GM12878 (cell line): ENCODE results near the gene DGLUCY. TPM values are rescaled to one million over a fixed set of nuclear protein-coding genes. Genes with fewer than 3 reads are reported as not detected.
A peak's percentile ranks its signal among the peaks of the same experiment; 100 is the strongest.

Experiments
- ATF3 ChIP-seq: IDR thresholded peaks from 2 replicates; pipeline ENCODE4 v1.6.1; 2011; ENCODE audit warnings: low read depth, mild to moderate bottlenecking, low read length, moderate library complexity, borderline replicate concordance; ENCODE audit errors: extremely low read depth
- BRCA1 ChIP-seq: IDR thresholded peaks from 2 replicates; pipeline ENCODE4 v1.6.1; 2011; ENCODE audit warnings: low read depth, low read length, improper control_type of control experiment
- CEBPZ ChIP-seq: fragments of 150-350 bp; IDR thresholded peaks from 2 replicates; pipeline ENCODE4 v1.6.1; 2016; ENCODE audit warnings: low read depth, low read length
- CHD2 ChIP-seq: IDR thresholded peaks from 2 replicates; pipeline ENCODE4 v1.6.1; 2011; ENCODE audit warnings: low read depth, low read length, improper control_type of control experiment, borderline replicate concordance
- FOXM1 ChIP-seq: IDR thresholded peaks from 2 replicates; pipeline ENCODE4 v1.6.1; 2012; ENCODE audit warnings: low read depth, mild to moderate bottlenecking, inconsistent platforms, low read length, moderate library complexity
- IKZF1 ChIP-seq: fragments of 450-650 bp; conservative IDR thresholded peaks from 2 replicates; pipeline ENCODE4 v1.6.1; 2017; ENCODE audit warnings: antibody characterized with exemption, mild to moderate bottlenecking
- KDM1A ChIP-seq: fragments of 200-600 bp; sonication (generic); IDR thresholded peaks from 2 replicates; pipeline ENCODE4 v1.6.1; 2016; ENCODE audit warnings: borderline replicate concordance
- LARP7 ChIP-seq: fragments of 450-650 bp; IDR thresholded peaks from 2 replicates; pipeline ENCODE4 v1.6.1; 2017; ENCODE audit warnings: mild to moderate bottlenecking
- MEF2A ChIP-seq: IDR thresholded peaks from 2 replicates; pipeline ENCODE4 v1.6.1; 2011; ENCODE audit warnings: low read depth, mild to moderate bottlenecking, low read length, moderate library complexity; ENCODE audit not compliant: insufficient read depth
- MTA3 ChIP-seq: IDR thresholded peaks from 2 replicates; pipeline ENCODE4 v1.6.1; 2012; ENCODE audit warnings: low read length, inconsistent platforms, borderline replicate concordance
- MXI1 ChIP-seq: fragments of 150-350 bp; IDR thresholded peaks from 2 replicates; pipeline ENCODE4 v1.6.1; 2011; ENCODE audit warnings: low read depth, mild to moderate bottlenecking, inconsistent platforms, low read length, improper control_type of control experiment
- NFYA ChIP-seq: IDR thresholded peaks from 2 replicates; pipeline ENCODE4 v1.6.1; 2011; ENCODE audit warnings: low read depth, mild to moderate bottlenecking, low read length, improper control_type of control experiment, borderline replicate concordance
- PAX5 ChIP-seq: IDR thresholded peaks from 2 replicates; pipeline ENCODE4 v1.6.1; 2011; ENCODE audit warnings: low read depth, low read length, borderline replicate concordance
- PAX8 ChIP-seq: fragments of 450-650 bp; IDR thresholded peaks from 2 replicates; pipeline ENCODE4 v1.6.1; 2017; ENCODE audit warnings: mild to moderate bottlenecking, moderate library complexity
- PBX3 ChIP-seq: IDR thresholded peaks from 2 replicates; pipeline ENCODE4 v1.6.1; 2011; ENCODE audit warnings: mild to moderate bottlenecking, low read depth, low read length, moderate library complexity; ENCODE audit not compliant: insufficient replicate concordance
- STAT3 ChIP-seq: IDR thresholded peaks from 2 replicates; pipeline ENCODE4 v1.6.1; 2011; ENCODE audit warnings: low read depth, low read length, improper control_type of control experiment
- TARDBP ChIP-seq: IDR thresholded peaks from 2 replicates; pipeline ENCODE4 v1.6.1; 2016; ENCODE audit warnings: borderline replicate concordance
- TBL1XR1 ChIP-seq: IDR thresholded peaks from 2 replicates; pipeline ENCODE4 v1.6.1; 2012; ENCODE audit warnings: low read depth, low read length, improper control_type of control experiment
- TCF12 ChIP-seq: IDR thresholded peaks from 2 replicates; pipeline ENCODE4 v1.6.1; 2011; ENCODE audit warnings: low read depth, mild to moderate bottlenecking, low read length
- ZBED1 ChIP-seq: IDR thresholded peaks from 2 replicates; pipeline ENCODE4 v1.6.1; 2016; ENCODE audit warnings: borderline replicate concordance
- ZNF24 ChIP-seq: fragments of 450-650 bp; IDR thresholded peaks from 2 replicates; pipeline ENCODE4 v1.6.1; 2017; ENCODE audit warnings: antibody characterized with exemption, mild to moderate bottlenecking
- ZNF274 ChIP-seq: IDR thresholded peaks from one replicate; pipeline ENCODE4 v1.8.0; 2011; ENCODE audit not compliant: insufficient read length, insufficient read depth
- ZNF622 ChIP-seq: fragments of 450-650 bp; IDR thresholded peaks from 2 replicates; pipeline ENCODE4 v1.6.1; 2017; ENCODE audit warnings: mild to moderate bottlenecking, inconsistent platforms
- ZZZ3 ChIP-seq: IDR thresholded peaks from 2 replicates; pipeline ENCODE4 v1.6.1; 2011; ENCODE audit warnings: low read depth; ENCODE audit not compliant: control insufficient read depth, insufficient read length
- polyA plus RNA-seq, 11 experiments: library from polyadenylated mRNA; depleted of rRNA in 4 of 11; unstranded in 6 of 11; stranded (reverse) in 5 of 11; fragments of >200 nt; fragmentation: Nextera tagmentation in 4 of 11; fragmentation: Illumina TruSeq in 1 of 11; extraction: Ambion mirVana in 4 of 11; extraction: Trizol in 1 of 11; gene quantifications; 1 replicate in 1 of 11; 2 replicates in 10 of 11; pipeline versions ENCODE4 v1.2.1 to v1.2.3, GENCODE V29; 2011 to 2016; ENCODE audit warnings: inconsistent platforms in 2 of 11, missing spikeins in 2 of 11, low read depth in 1 of 11
- total RNA-seq, 4 experiments: library from RNA; depleted of rRNA in 3 of 4; stranded (reverse); fragments of >200 nt in 3 of 4; fragmentation: Illumina TruSeq in 1 of 4; extraction: Trizol in 1 of 4; gene quantifications; 2 replicates each; pipeline versions ENCODE4 v1.2.1 to v1.2.3, GENCODE V29; 2013 to 2021
- TF ChIP-seq, protein P1 (sequence below): fragments of 450-650 bp; IDR thresholded peaks from 2 replicates; pipeline ENCODE4 v1.6.1; 2018; ENCODE audit warnings: borderline replicate concordance, mild to moderate bottlenecking; ENCODE audit not compliant: partially characterized antibody

The DGLUCY gene
- total and polyA plus RNA-seq, 10 of the 15 experiments (the other 5 are each of a cell fraction or from before 2014, with no cell fraction given): 15.0 to 70.3 (median 55.1) TPM

DNA sequence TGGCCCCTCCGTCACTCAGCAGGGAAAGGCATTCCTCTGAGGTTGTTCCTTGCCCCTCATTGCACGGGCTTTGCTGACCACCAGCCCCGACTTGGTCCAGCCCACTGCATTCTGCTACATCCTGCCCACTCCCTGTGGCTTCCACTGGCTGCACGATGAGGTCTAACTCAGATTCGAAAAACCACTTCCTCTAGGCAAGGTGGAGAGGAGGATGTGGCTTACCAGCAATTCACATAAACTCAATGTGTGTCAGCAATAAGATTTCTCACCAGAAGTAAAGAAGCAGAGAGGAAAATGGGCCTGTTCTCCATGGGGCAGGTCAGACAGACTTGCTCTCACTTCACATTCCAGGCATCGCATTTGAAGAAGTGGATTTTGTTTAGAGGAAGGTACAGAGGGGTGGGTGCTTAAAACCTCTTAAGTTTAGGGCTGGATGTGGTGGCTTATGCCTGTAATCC, 115.9 kb downstream of the DGLUCY start (continued):
- TF ChIP-seq TBL1XR1 (peak; percentile 71; the same call in 1 of the 2 replicates), CHD2 (peak; percentile 59; the same call in 1 of the 2 replicates), IKZF1 (peak; percentile 93), MTA3 (peak; percentile 90), BRCA1 (no peak), FOXM1 (peak; percentile 91), ZNF274 (no peak), LARP7 (no peak), ZBED1 (peak; percentile 93; the same call in 1 of the 2 replicates), ZZZ3 (no peak), TARDBP (peak; percentile 30; the same call in 1 of the 2 replicates), ATF3 (no peak), ZNF24 (peak; percentile 35; the same call in 1 of the 2 replicates), MXI1 (0 out of 2 replicates have a peak, but pooled peaks have one; percentile 35), TCF12 (peak; percentile 78), MEF2A (peak; percentile 76), STAT3 (0 out of 2 replicates have a peak, but pooled peaks have one; percentile 50), PBX3 (peak; percentile 3), NFYA (no peak), ZNF622 (no peak), PAX8 (no peak), CEBPZ (no peak), PAX5 (peak; percentile 89), KDM1A (no peak)
- TF ChIP-seq, protein P1, sequence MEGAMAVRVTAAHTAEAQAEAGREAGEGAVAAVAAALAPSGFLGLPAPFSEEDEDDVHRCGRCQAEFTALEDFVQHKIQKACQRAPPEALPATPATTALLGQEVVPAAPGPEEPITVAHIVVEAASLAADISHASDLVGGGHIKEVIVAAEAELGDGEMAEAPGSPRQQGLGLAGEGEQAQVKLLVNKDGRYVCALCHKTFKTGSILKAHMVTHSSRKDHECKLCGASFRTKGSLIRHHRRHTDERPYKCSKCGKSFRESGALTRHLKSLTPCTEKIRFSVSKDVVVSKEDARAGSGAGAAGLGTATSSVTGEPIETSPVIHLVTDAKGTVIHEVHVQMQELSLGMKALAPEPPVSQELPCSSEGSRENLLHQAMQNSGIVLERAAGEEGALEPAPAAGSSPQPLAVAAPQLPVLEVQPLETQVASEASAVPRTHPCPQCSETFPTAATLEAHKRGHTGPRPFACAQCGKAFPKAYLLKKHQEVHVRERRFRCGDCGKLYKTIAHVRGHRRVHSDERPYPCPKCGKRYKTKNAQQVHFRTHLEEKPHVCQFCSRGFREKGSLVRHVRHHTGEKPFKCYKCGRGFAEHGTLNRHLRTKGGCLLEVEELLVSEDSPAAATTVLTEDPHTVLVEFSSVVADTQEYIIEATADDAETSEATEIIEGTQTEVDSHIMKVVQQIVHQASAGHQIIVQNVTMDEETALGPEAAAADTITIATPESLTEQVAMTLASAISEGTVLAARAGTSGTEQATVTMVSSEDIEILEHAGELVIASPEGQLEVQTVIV: no peak
